Measurements from ENCODE around the gene RPL18A.

RPL18A gene

DNA sequence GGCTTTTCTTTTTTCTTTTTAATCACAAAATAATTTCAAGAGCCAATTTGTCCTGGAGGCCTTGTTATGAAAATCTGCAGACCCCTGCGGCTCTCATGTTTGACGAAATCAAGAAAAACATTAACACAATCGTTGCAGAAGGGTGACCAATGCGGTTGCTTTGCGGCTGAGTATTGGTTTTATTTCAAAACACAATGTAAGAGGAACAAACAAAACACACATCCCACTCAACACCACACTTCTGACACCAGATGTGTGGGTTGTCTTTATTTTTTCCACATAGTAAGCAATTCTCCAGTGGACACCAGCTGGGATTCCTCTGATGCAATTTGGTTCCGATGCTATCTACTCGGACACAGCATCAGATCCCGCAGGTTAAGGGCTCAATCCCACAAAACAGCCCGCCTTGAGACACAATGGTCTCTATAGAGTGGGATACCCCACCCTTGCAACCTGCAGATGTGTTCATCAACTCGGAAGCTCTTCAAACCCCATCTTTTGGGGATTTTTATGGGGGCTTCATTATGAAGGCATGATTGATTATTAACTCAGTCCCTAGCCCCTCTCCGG, 51.2 kb downstream of the RPL18A start:
- no peak for DNase-seq
